Renal cortex interstitium (tissue), 11 donors: ENCODE data around the gene DHX9. TPM values are rescaled to one million over a fixed set of nuclear protein-coding genes. Genes with fewer than 3 reads are reported as not detected.

ENCODE experiments used
- DNase-seq, 11 donors: peaks; one replicate each; pipeline ENCODE4 v3.0.0-alpha.2; 2013; ENCODE audit warnings: low read depth in 9 of 11, low spot score in 4 of 11; ENCODE audit errors: extremely low read depth in 1 of 11
- polyA plus RNA-seq, 3 donors: library from polyadenylated mRNA; unstranded; fragments of 120-200 nt; gene quantifications; one replicate each; pipeline ENCODE4 v1.2.1, GENCODE V29; 2013; ENCODE audit not compliant: insufficient read length in 3 of 3

Gene DHX9
- polyA plus RNA-seq, 3 donors = 266 to 281 (median 278) TPM

DNA sequence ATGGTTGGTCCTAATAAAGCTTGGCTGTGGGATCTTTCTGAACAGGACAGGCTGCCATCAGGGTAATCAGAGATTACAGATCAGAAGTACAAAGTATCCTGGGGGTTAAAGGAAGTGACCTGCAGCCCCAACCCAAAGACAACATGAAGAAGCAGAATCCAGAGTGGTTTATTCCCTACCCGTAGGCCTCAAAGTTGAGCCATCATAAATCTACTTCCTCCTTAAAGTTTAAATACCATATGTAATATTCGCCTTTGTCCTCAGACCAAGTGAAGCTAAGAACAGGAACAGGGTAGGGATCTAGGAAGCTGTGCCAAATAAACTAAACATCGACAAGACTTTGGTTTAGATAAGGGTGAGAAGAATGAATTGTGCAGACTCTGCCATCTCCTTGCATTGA, 15.9 kb upstream of the DHX9 start:
- DNase-seq = no peak

DNA sequence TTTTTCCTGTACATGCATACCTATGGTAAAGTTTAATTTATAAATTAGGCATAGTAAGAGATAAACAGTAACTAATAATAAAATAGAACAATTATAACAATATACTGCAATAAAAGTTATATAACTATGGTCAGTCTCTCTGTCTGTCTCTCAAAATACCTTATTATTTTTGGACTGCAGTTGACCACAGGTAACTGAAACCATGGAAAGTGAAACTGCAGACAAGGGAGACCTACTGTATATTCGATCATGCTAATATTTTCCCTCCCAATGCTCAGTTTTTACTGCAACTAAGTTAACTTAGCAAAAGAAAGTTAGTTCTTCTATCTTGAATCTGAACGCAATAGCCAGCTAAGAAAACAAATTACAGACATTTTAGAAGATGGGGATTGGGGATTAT, 12.3 kb upstream of the DHX9 start:
- DNase-seq = no peak

DNA sequence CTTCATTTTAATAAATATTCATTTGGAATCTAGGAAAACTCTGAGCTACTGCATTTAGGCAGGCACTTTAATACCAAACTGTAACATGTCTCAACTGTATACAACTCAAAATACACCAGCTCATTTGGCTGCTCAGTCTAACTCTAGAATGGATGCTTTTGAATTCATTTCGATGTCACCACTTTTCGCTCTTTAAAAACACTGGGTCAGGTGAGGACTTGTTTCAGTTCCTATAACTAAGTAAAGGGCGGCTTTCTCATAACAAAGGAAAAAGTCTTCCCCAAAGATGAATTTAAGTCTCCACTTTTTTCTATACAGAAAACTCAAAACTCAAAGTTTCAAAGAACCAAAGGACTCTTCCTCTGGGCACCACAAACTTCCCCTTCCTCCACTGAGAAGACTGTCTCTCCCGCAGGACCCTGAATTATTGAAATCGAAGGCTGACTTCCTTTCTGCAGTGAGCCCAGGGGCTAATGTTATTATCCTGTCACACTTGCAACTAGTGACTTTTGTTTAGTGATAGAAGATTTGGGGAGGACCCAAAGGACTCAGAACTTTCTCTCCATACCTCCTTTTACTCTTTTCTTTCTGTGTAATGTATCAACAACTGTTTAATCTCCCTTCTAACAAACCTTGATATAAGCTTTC, 9.7 kb upstream of the DHX9 start:
- no peak for DNase-seq

DNA sequence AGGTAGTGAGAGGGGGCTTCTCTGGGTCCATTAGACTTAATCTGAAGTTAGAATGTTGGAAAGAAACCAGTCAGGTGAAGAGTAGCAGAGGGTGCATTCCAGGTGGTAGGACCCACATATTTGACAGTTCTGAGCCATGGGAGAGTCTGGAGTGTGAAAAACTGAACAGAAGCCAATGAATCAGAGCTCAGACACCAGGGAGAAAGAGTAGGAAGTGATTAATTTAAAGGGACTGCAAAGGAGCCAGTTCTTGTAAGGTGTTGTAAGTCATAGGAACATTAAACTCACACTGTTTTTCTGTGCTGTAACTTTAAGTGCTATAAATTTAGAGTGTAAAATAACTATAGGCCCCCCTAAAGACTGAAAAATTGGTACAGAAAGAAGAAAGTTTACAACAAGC, 5.9 kb upstream of the DHX9 start:
- no peak for DNase-seq

DNA sequence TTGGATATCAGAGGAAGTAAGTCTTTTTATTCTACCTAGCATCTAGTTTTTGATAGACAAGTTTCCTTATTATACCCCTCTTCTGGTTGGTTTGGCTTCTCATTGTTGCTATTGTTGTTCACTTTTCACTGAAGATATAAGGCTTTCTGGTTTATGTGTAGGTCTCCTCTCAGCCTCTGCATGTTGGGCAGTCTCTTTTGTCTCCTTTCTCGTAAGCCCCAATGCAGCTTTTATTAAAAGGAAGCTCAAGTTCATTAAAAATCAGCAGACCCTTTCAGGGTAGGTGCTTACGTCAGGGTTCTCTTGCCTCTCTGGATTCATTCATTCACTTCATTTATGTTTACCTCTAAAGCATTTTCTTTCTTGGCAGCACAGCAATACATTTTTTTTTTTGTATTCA, 4.8 kb upstream of the DHX9 start:
- no peak for DNase-seq

DNA sequence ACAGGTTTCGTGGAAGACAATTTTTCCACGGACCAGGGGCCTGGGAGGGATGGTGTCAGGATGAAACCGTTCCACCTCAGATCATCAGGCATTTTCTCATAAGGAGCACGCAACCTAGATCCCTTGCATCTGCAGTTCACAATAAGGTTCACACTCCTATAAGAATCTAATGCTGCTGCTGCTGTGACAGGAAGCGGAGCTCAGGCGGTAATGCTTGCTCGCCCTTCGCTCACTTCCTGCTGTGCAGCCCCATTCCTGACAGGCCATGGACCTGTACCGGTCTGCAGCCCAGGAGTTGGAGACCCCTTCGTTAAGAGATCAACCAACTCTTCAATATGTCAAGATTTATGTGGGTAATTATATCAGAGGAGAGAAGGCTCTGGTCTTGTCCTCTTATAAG, 3.3 kb upstream of the DHX9 start:
- no peak for DNase-seq

DNA sequence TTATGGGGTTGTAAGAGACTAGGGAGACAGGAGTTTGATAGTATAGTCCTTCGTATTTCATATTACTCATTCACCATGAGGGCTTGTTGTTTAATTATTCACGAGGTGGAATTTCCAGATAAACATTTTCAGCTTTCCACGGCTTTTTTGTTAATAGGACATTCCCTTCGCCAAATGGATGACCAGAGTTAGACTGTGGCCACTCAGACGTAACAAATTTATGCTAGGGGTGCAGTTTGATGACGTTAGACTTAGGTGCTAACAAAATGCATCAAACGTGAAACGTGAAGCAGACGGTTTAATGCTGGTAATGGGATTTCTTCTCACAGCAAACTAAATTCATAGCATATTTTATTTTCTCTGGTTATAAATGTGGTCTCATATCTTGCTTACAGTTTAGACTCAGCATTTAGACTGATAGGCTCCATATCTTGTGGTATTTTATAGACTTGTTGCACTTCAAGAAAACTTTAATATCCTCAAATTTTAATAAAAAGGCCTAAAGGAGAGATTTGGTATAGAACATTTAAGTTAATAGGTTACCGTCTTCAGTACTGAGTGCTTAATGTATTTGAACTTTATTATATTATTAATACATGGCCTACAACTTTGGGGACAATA, 2.3 kb downstream of the DHX9 start:
- peak in 8 of 11 donors; percentile 26 to 66 (median 48) for DNase-seq

DNA sequence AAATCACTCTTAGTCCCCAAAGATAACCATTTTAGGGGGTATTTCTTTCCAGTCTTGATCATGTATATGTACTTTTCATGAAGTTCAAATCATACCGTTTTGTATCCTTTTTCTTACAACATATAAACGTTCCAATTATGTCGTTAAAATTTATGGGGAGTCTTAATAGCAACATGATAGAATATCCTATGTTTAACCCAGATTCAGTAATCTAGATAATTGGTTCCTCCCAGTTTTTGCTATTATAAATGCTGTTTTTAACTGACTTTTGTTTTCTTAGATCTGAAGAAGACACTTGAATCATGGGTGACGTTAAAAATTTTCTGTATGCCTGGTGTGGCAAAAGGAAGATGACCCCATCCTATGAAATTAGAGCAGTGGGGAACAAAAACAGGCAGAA, 3.1 kb downstream of the DHX9 start:
- no peak for DNase-seq

DNA sequence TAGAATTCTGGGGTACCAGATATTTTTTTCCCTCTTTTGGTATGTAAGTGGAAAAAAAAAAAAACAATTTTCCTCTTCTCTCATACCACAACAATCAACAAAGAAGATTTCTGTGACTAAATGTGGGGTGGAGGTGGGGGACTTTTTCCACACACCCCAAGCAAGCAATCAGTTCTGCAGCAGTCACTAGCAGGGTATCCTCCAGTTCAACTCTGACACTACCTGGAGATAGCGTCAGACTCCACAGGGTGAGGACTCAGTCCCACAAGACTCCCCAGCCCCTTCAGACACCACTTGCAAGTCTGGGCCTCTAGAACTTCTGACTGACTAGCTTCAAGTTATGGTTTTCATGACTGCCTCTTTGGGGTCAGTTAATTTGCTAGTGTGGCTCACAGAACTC, 6.2 kb downstream of the DHX9 start:
- DNase-seq = no peak

DNA sequence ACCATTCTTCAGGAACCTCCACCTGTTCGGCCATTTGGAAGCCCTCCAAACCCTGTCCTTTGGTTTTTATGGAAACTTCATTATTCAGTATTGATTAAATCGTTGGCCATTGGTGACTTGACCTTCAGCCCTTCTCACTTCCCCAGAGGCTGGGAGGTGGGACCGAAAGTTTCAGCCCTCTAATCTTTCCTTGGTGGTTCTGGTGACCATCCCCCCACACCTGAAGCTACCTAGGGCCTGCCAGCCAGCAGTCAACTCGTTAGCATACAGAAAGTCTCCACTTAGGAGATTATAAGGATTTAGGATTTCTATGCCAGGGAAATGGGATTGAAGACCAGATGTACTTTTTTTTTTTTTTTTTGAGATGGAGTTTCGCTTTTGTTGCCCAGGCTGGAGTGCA, 6.7 kb downstream of the DHX9 start:
- DNase-seq = no peak

DNA sequence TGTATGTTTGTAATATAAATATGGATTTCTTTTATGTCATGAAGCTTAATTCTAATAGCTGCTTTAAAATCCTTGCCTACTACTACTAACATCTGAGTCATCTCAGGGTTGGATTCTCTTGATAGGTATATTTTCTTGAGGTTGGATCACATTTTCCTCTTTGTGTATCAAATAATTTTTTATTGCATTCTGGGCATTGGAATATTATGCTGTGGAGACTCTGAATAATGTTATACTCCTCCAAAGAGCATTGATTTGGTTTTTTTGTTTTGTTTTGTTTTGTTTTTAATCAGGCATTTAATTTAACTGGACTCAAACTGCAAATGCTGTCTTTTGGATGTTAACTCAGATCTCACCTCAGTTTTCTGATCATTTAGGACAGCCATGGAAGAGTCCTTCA, 8.0 kb downstream of the DHX9 start:
- DNase-seq = no peak

DNA sequence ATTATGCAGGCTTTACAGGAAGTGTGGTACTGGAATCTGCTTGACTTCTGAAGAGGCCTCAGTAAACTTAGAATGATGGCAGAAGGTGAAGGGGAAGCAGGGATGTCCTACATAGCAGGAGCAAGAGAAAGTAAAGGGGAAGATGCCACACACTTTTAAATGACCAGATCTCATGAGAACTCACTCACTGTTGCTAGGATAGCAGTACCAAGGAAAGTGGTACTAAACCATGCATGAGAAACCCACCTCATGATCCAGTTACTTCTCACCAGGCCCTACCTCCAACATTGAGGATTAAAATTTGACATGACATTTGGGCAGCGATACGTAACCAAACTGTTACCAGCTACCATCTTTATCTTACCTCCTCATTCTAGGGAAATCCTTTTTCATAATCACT, 9.6 kb downstream of the DHX9 start:
- DNase-seq = no peak

DNA sequence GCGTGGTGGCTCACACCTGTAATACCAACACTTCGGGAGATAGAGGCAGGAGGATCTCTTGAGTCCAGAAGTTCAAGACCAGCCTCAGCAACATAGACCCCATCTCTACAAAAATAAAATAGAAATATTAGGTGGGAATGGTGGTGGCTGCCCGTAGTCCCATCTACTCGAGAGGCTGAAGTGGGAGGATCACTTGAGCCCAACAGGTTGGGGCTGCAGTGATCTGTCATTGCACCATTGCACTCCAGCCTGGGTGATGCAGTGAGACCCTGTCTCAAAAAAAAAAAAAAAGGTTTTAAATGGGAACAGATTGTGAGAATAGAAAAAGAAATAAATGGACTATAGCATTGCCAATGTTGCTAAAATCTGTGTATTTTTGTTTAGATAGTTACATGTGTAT, 11.2 kb downstream of the DHX9 start:
- no peak for DNase-seq

DNA sequence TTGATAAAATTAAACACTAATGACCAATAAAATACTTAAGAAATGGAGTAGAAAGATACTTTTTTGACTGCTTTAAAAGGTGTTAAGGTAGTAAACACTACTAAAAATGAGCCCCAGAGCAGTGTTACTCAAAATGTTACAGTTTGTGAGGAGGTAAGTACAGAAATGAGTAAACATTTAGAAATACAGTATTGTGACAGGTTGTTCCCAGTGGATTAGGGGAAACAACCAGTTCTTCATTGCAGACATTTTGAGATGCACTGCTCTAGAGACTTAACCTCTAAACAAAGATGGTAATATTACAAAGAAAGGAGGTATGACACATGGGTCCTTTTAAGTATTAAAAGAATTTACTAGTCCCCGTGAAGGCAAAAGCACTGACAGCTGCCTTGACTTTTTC, 12.7 kb downstream of the DHX9 start:
- no peak for DNase-seq

DNA sequence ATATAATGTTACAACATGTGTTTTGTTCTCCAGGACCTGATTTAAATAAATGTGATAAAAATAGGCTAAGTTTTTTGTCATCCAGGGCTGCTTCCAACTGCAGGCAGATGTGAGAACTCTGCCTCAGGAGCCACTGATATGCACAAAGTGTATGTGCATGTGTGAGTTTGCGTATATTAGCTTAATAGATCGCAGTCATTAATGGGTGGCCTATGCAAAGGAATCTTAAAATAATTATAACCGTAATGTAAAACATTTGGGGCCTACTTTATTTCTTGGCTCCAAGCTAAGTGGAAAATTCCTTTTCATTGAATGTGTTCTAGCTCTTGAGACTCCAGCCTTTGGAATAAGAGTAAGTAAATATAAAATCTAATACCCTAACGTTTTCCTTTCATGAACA, 16.8 kb downstream of the DHX9 start:
- DNase-seq = no peak

DNA sequence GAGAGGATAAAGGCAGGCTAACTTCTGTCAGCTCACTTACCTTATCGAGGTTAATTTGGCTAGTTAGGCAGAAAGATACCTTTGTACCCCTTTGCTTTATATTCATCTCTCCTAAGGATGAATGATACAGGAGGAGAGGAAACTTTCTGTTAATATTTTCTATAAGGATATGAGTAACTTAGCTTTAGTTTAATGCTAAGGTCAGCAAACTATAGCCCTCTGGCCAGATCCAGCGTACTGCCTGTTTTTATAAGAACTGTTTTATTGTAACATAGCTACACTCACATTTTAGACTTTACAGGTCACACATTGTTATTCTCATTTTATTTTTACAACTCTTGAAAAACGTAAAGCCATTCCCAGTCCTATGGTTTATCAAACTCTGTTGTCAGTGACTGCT, 18.1 kb downstream of the DHX9 start:
- DNase-seq = no peak

DNA sequence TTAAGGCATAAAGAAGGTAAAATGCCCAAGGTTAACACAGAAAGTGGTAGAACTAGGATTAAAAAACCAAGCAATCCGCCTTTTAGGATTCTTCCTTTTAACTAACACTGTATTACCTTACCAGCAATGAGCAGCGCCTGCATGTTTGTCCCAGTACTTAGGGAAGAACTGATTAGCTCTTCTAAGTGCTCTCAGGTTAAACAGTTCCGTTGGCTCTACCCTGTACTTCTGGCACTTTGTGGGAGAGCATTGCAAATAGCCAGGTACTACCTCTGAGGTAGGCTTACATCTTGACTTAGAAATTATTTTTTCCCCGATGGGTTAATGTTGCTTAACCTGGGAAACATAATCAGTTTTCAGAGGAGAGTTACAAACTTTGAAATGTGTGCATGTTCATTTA, 21.5 kb downstream of the DHX9 start:
- DNase-seq = no peak

DNA sequence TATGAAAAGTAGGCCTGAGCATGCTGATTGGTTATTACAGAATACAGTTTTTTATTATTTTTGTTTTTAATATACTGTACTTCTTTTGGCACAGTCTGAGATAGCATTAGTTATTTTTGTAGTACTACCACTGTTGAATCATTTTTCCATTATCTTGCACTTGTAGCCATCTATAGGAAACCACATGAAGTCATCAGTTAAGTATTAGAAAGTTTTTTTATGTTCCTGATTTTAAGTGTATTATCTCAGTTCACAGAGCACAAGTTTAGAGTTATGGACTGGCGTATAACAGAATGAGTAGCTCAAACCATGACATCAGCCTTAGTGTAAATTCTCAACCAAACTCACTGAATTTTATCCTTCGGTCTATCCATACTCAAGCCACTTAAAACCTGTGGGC, 22.8 kb downstream of the DHX9 start:
- DNase-seq = no peak

DNA sequence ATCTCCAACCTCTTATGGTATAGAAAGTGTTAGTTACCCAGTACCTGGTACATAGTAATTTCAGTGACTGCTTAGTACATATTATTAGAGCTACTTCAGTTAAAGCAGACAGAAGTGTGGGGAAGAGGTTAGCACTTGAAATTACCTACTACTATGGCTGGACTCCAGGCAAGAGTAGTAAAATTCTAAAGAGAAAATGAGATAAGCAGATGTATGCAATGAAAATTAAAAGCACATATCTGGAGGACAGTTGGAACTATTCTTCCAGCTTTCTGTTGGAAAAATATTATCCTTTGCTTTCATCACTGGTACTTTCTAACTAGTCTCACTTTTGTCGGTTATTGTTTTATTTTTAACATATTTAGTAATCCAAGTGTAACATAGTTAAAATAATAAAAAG, 23.7 kb downstream of the DHX9 start:
- DNase-seq = no peak

DNA sequence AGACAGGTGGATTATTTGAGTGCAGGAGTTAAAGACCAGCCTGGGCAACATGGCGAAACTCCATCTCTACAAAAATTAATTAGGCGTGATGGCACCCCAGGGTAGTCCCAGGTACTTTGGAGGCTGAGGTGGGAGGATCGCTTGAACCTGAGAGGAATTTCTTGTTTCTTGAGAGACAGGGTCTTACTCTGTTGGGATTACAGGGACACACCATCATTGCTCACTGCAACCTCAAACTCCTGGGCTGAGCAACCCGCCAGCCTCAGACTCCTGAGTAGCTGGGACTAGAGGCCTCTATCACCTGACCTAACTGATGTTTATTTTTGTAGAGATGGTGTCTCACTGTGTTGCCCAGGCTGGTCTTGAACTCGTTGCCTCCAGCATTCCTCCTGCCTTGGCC, 24.8 kb downstream of the DHX9 start:
- no peak for DNase-seq

DNA sequence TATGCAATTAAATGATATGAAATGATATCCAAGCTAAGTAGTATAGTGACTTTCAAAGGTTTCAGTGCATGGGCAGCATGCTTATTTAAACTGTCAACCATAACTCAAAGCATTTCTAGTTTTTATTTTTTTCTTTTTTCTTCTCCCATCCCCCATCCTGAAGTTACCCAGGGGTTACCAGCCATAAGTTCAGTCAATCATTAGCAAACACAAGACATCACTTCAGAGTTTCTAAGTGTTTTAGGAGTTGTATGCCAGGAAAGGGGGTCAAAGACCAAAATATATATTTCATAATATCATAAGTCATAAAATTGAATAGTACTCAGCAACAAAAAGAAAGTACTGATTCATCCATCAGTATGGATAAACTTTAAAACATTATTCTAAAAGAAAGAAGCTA, 28.7 kb downstream of the DHX9 start:
- DNase-seq = no peak
